GM23338 (cell line): ENCODE data around the gene NINL.

ENCODE experiments used
- CREB1 ChIP-seq: fragments of 250-450 bp; sonication (Bioruptor Pico); IDR thresholded peaks from 2 replicates; pipeline ENCODE4 v1.5.0; 2020; ENCODE audit warnings: low read depth, mild to moderate bottlenecking, moderate library complexity
- EZH2 ChIP-seq: fragments of 200-600 bp; sonication (generic); IDR thresholded peaks from one replicate; pipeline ENCODE4 v1.8.0; 2017; ENCODE audit warnings: antibody characterized with exemption, mild to moderate bottlenecking, low read depth; ENCODE audit not compliant: unreplicated experiment
- EZH2phosphoT487 ChIP-seq: fragments of 200-600 bp; sonication (generic); IDR thresholded peaks from one replicate; pipeline ENCODE4 v1.8.1; 2018; ENCODE audit warnings: antibody characterized with exemption; ENCODE audit not compliant: unreplicated experiment
- TF ChIP-seq, protein P1 (sequence below), 2 experiments: fragments of 200-600 bp in 1 of 2; sonication (generic) in 1 of 2; conservative IDR thresholded peaks; 2 replicates each; pipeline versions ENCODE4 v1.5.1 to v1.6.1; 2016 to 2017; ENCODE audit warnings: antibody characterized with exemption in 2 of 2, low read depth in 2 of 2, mild to moderate bottlenecking in 2 of 2, moderate library complexity in 1 of 2

DNA sequence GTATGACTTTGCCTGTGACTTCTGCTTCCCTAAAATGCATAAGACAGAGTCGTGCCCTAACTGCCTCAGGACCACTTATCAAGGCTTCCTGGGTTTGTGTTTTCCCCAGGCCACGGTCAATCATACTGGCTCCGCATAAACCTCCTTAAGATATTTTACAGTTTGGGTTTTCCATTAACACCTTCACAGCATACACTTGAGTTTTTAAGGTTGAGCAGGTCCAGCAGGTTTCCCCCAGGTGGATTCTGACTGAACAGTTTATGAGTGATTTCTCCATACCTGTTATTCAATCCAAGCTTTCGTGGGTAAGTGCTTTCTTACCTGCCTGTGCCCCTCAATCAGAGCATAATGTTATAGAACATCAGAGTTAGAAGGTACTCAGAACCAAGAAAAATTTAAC is 39.3 kb downstream of the NINL start:
- TF ChIP-seq EZH2 (no peak), CREB1 (CRISPR knock-in tag) (no peak), EZH2phosphoT487 (no peak)
- TF ChIP-seq, protein P1, sequence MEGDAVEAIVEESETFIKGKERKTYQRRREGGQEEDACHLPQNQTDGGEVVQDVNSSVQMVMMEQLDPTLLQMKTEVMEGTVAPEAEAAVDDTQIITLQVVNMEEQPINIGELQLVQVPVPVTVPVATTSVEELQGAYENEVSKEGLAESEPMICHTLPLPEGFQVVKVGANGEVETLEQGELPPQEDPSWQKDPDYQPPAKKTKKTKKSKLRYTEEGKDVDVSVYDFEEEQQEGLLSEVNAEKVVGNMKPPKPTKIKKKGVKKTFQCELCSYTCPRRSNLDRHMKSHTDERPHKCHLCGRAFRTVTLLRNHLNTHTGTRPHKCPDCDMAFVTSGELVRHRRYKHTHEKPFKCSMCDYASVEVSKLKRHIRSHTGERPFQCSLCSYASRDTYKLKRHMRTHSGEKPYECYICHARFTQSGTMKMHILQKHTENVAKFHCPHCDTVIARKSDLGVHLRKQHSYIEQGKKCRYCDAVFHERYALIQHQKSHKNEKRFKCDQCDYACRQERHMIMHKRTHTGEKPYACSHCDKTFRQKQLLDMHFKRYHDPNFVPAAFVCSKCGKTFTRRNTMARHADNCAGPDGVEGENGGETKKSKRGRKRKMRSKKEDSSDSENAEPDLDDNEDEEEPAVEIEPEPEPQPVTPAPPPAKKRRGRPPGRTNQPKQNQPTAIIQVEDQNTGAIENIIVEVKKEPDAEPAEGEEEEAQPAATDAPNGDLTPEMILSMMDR (conservative IDR thresholded peaks at IDR 0.05; ENCODE audit: low read depth in 2 of 2), result no peak
